ENCODE data around the gene CCNYL1. TPM values are rescaled to one million over a fixed set of nuclear protein-coding genes. Genes with fewer than 3 reads are reported as not detected.
"Not testable (repeated sequence)": the region's sequence is repeated elsewhere in the genome, so short reads cannot be mapped to it uniquely, and the experiment has no call there.

The CCNYL1 gene
- total RNA-seq, 2 donors from 2014 or later, result 5.7 to 9.7 TPM

DNA sequence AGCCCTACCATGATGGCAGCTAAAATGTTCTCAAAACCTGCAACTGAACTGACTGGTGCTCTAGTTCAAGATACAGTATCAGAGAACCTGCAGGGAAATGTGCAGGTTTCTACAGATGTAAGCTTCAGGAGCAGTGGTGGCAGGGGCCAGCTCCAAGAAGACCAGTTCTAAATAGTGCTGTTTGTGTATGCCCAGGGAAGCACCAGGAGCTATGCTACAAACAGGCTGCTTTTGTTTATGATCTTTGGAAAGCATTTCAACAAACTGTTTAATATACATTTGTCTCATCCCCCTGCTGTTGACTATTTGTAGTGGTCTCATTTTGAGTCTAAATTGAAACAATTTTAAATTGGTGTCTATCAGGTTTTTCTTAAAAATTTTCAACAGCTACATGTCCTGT lies 37.6 kb downstream of the CCNYL1 start:
- no peaks in the 10 kb centered on the region for H3K9me3 ChIP-seq
- H3K4me3 ChIP-seq, result no peak overlapping the region
- no peaks in the 10 kb centered on the region for H3K27me3 ChIP-seq (replicated peaks; ENCODE audit: insufficient read depth)
- TF ChIP-seq, protein P1, sequence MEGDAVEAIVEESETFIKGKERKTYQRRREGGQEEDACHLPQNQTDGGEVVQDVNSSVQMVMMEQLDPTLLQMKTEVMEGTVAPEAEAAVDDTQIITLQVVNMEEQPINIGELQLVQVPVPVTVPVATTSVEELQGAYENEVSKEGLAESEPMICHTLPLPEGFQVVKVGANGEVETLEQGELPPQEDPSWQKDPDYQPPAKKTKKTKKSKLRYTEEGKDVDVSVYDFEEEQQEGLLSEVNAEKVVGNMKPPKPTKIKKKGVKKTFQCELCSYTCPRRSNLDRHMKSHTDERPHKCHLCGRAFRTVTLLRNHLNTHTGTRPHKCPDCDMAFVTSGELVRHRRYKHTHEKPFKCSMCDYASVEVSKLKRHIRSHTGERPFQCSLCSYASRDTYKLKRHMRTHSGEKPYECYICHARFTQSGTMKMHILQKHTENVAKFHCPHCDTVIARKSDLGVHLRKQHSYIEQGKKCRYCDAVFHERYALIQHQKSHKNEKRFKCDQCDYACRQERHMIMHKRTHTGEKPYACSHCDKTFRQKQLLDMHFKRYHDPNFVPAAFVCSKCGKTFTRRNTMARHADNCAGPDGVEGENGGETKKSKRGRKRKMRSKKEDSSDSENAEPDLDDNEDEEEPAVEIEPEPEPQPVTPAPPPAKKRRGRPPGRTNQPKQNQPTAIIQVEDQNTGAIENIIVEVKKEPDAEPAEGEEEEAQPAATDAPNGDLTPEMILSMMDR (IDR thresholded peaks at IDR 0.05), result no peak
- TF ChIP-seq POLR2A (IDR thresholded peaks at IDR 0.05), result no peak
- no peak for TF ChIP-seq POLR2AphosphoS5 (IDR thresholded peaks at IDR 0.05)
- no peaks in the 10 kb centered on the region for H3K36me3 ChIP-seq
- H3K27ac ChIP-seq, result no peak overlapping the region
- H3K4me1 ChIP-seq (replicated peaks), result no peaks in the 10 kb centered on the region
- DNase-seq (ENCODE audit: low spot score), result no peak
- intact Hi-C loops (cut with DNase I), result loop anchor here (5.0 kb wide), 2 partner anchors 223 to 323 kb away; no protein-coding TSS in a partner anchor

DNA sequence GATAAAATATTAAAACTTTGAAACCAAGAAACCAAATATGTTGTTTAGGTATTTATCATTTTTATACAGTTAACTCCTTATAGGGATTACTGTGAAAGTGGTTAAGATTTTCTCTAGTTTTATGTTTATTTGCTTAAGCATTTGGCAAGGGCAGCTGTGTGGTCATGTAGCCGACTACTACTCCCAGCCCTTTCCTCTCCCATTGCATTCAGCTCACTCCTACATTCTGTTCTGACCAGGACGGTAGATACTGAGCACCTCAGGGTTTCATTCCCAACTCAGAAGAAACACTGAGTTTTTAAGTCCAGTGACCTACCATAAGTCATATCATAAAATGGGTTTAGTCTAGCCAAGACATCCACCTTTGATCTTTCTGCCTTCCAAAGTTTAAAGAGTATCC lies 38.4 kb downstream of the CCNYL1 start:
- intact Hi-C loops (cut with DNase I), result loop anchor here (5.0 kb wide), 2 partner anchors 222 to 322 kb away; no protein-coding TSS in a partner anchor
- Histone ChIP-seq H3K4me3 (no peak overlapping the region), H3K4me1 (replicated peaks) (no peaks in the 10 kb centered on the region), H3K27me3 (replicated peaks; ENCODE audit: insufficient read depth) (no peaks in the 10 kb centered on the region), H3K36me3 (no peaks in the 10 kb centered on the region), H3K9me3 (no peaks in the 10 kb centered on the region), H3K27ac (no peak overlapping the region)
- TF ChIP-seq POLR2AphosphoS5 (IDR thresholded peaks at IDR 0.05) (no peak), POLR2A (IDR thresholded peaks at IDR 0.05) (no peak)
- TF ChIP-seq, protein P1 (IDR thresholded peaks at IDR 0.05), result no peak
- 29% methylated on average over 2 of the region's 2 CpGs for WGBS
- no peak for DNase-seq (ENCODE audit: low spot score)

GRCh38 chr2:207750345-207750744 lies 38.9 kb downstream of the CCNYL1 start:
- Histone ChIP-seq H3K36me3 (no peaks in the 10 kb centered on the region), H3K27ac (no peak overlapping the region), H3K4me3 (no peak overlapping the region), H3K27me3 (replicated peaks; ENCODE audit: insufficient read depth) (no peaks in the 10 kb centered on the region), H3K4me1 (replicated peaks) (no peaks in the 10 kb centered on the region), H3K9me3 (no peaks in the 10 kb centered on the region)
- 82% methylated on average over 7 of the region's 7 CpGs for WGBS
- intact Hi-C loops (cut with DNase I), result no loop called here
- no peak for TF ChIP-seq POLR2A (IDR thresholded peaks at IDR 0.05)
- TF ChIP-seq, protein P1 (IDR thresholded peaks at IDR 0.05), result no peak
- no peak for DNase-seq (ENCODE audit: low spot score)

GRCh38 chr2:207750876-207751275 lies 39.4 kb downstream of the CCNYL1 start:
- H3K36me3 ChIP-seq, result no peaks in the 10 kb centered on the region
- no peak overlapping the region for H3K27ac ChIP-seq
- WGBS, result 96% methylated on average over 2 of the region's 2 CpGs
- no peaks in the 10 kb centered on the region for H3K9me3 ChIP-seq
- TF ChIP-seq POLR2A (IDR thresholded peaks at IDR 0.05) (no peak), POLR2AphosphoS5 (IDR thresholded peaks at IDR 0.05) (no peak)
- TF ChIP-seq, protein P1 (IDR thresholded peaks at IDR 0.05), result no peak
- no peaks in the 10 kb centered on the region for H3K4me1 ChIP-seq (replicated peaks)
- no peaks in the 10 kb centered on the region for H3K27me3 ChIP-seq (replicated peaks; ENCODE audit: insufficient read depth)
- no peak overlapping the region for H3K4me3 ChIP-seq
- intact Hi-C loops (cut with DNase I), result no loop called here
- no peak for DNase-seq (ENCODE audit: low spot score)

- H3K36me3 ChIP-seq; H3K27me3 ChIP-seq (replicated peaks; ENCODE audit: insufficient read depth); H3K27ac ChIP-seq; DNase-seq (ENCODE audit: low spot score); H3K9me3 ChIP-seq; intact Hi-C loops (cut with DNase I); H3K4me1 ChIP-seq (replicated peaks); H3K4me3 ChIP-seq: not testable (repeated sequence)
- WGBS, result 90% methylated on average over 2 of the region's 2 CpGs
Measured at GRCh38 chr2:207753688-207754087, 42.2 kb downstream of the CCNYL1 start.

Data from prostate gland (tissue), 2 donors.